ENCODE data around the gene RBMS3.

- TF ChIP-seq LEF1 (IDR thresholded peaks at IDR 0.05; ENCODE audit: borderline replicate concordance) (no peak), FOXM1 (IDR thresholded peaks at IDR 0.05; ENCODE audit: borderline replicate concordance) (no peak), FOXA1 (IDR thresholded peaks at IDR 0.05) (no peak), NFRKB (IDR thresholded peaks at IDR 0.05) (no peak), ARNT (IDR thresholded peaks at IDR 0.05) (no peak), SUZ12 (IDR thresholded peaks at IDR 0.05) (no peak), SP1 (IDR thresholded peaks at IDR 0.05) (no peak), ZNF384 (IDR thresholded peaks at IDR 0.05) (no peak), FOXK2 (IDR thresholded peaks at IDR 0.05) (no peak), BHLHE40 (IDR thresholded peaks at IDR 0.05; ENCODE audit: borderline replicate concordance) (no peak), CTBP1 (IDR thresholded peaks at IDR 0.05; ENCODE audit: borderline replicate concordance) (no peak), ELF4 (IDR thresholded peaks at IDR 0.05) (no peak), HDGF (IDR thresholded peaks at IDR 0.05; ENCODE audit: borderline replicate concordance) (no peak)
These were observed 38.4 kb downstream of the RBMS3 start for GRCh38 chr3:29319262-29319661.

Data from HEK293T (cell line).